Measurements from ENCODE around the gene MFN2.
"Not testable (repeated sequence)": the region's sequence is repeated elsewhere in the genome, so short reads cannot be mapped to it uniquely, and the experiment has no call there.

MFN2 gene

GRCh38 chr1:12001249-12001917, 21.1 kb downstream of the MFN2 start:
- peak; percentile 25 for DNase-seq

- no peak for DNase-seq
These were observed 21.8 kb downstream of the MFN2 start for GRCh38 chr1:12001996-12002493.

GRCh38 chr1:12003762-12004161, 23.5 kb downstream of the MFN2 start:
- no peak for DNase-seq

- DNase-seq, result no peak
These were observed 25.4 kb downstream of the MFN2 start for GRCh38 chr1:12005488-12006166.

GRCh38 chr1:12006167-12006921, 26.1 kb downstream of the MFN2 start:
- DNase-seq, result no peak

GRCh38 chr1:12007204-12007603, 27.0 kb downstream of the MFN2 start:
- no peak for DNase-seq

- not testable (repeated sequence) for DNase-seq
These were observed 28.1 kb downstream of the MFN2 start for GRCh38 chr1:12008355-12008754.

GRCh38 chr1:12009318-12009947, 29.2 kb downstream of the MFN2 start:
- no peak for DNase-seq

- no peak for DNase-seq
These were observed 30.7 kb downstream of the MFN2 start for GRCh38 chr1:12010746-12011570.

GRCh38 chr1:12011998-12012397, 31.8 kb downstream of the MFN2 start:
- no peak for DNase-seq

GRCh38 chr1:12012560-12013316, 32.5 kb downstream of the MFN2 start:
- no peak for DNase-seq

GRCh38 chr1:12014141-12014991, 34.1 kb downstream of the MFN2 start:
- DNase-seq, result no peak

GRCh38 chr1:12015001-12015491, 34.8 kb downstream of the MFN2 start:
- DNase-seq, result no peak

GRCh38 chr1:12015499-12015898, 35.3 kb downstream of the MFN2 start:
- no peak for DNase-seq

GRCh38 chr1:12016182-12016581, 35.9 kb downstream of the MFN2 start:
- no peak for DNase-seq

- DNase-seq, result peak; percentile 2
These were observed 39.7 kb downstream of the MFN2 start for GRCh38 chr1:12019858-12020509.

GRCh38 chr1:12021616-12022015, 41.4 kb downstream of the MFN2 start:
- no peak for DNase-seq

GRCh38 chr1:12022036-12022435, 41.8 kb downstream of the MFN2 start:
- no peak for DNase-seq

GRCh38 chr1:12026586-12026985, 46.3 kb downstream of the MFN2 start:
- no peak for DNase-seq

- no peak for DNase-seq
These were observed 48.0 kb downstream of the MFN2 start for GRCh38 chr1:12028248-12028647.

Data from CD4-positive, alpha-beta T cell treated with Interleukin-4 for 4 hours (primary cell).